GM21360 (cell line): Measurements from ENCODE around the gene TRPM8.

ENCODE experiments used
- ATAC-seq: cut with Tn5 transposase; IDR thresholded peaks from one replicate; pipeline ENCODE4 v1.9.1; 2021; ENCODE audit warnings: mild to moderate bottlenecking, moderate library complexity; ENCODE audit not compliant: unreplicated experiment

TRPM8 gene

DNA sequence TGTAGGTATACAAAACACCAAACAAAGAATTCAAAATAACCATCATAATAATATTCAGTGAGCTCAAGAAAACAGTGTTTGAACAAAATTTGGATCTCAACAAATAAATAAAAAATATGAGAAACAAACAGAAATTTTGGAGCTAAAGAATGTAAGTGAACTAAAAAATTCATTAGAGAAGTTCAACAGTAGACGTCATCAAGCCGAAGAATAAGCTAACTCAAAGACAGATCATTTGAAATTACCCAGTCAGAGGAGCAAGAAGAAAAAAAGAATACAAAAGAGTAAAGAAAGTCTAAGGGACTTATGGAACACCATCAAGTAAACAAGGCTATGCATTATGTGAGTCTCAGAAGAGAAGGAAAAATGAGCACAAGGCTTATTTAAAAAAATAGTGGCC is 116.7 kb downstream of the TRPM8 start:
- ATAC-seq, result no peak

- ATAC-seq, result no peak
These were observed 121.1 kb downstream of the TRPM8 start for GRCh38 chr2:234038076-234038802.

DNA sequence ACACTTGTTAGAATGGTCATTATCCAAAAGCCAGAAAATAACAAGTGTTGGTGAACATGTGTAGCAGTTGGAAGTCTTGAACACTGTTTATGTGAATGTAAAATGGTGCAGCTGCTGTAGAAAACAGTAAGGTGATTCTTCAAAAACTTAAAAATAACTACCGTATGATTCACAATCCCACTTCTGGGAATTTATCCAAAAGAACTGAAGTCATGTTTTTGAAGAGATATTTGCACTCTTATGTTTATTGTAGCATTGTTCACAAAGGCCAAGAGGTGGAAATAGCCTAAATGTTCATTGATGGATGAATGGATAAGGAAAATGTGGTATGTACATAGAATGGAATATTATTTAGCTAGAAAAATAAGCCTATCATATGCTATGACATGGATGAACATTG is 127.0 kb downstream of the TRPM8 start:
- no peak for ATAC-seq

DNA sequence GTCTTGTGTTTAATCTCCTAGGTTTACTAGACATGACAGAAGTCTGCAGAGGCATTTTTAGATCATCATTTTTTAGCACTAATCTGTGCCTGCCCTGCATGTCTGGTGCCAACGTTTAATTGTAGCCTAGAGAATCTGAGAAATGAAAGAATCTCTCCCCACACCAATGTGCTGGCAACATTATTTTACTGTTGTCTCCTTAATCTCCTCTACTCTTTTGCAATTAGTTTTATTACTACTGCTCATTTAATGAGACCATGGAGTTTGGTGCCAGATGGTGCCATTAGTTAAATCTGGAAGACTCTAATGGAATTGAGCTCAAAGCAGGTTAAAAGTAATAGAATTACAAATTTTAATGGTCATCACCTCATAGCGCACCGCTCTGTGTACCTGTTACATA is 129.3 kb downstream of the TRPM8 start:
- no peak for ATAC-seq

GRCh38 chr2:234047361-234047760 is 130.2 kb downstream of the TRPM8 start:
- no peak for ATAC-seq

DNA sequence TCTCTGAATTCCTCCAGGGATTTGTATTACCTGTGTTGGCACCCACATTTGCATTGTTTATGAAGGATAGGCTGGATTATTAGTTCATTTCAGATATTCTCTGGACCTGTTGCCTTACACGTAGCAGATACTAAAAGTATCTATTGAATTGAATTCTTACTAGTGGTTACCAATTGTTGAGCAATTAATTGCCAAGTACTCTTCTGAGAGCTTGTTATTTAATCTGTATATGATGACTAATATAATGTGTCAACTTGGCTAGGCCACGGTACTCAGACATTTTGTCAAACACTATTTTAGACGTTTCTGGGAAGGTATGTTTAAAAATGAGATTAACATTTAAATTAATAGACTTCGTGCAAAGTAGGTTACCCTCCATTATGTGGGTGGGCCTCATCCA is 130.9 kb downstream of the TRPM8 start:
- no peak for ATAC-seq

- no peak for ATAC-seq
These were observed 133.4 kb downstream of the TRPM8 start, which contains the start of gene SPP2 for GRCh38 chr2:234050455-234051135. SPP2 (plus strand) TSS chr2:234050702; CDS start chr2:234050787, 85 bp downstream.

DNA sequence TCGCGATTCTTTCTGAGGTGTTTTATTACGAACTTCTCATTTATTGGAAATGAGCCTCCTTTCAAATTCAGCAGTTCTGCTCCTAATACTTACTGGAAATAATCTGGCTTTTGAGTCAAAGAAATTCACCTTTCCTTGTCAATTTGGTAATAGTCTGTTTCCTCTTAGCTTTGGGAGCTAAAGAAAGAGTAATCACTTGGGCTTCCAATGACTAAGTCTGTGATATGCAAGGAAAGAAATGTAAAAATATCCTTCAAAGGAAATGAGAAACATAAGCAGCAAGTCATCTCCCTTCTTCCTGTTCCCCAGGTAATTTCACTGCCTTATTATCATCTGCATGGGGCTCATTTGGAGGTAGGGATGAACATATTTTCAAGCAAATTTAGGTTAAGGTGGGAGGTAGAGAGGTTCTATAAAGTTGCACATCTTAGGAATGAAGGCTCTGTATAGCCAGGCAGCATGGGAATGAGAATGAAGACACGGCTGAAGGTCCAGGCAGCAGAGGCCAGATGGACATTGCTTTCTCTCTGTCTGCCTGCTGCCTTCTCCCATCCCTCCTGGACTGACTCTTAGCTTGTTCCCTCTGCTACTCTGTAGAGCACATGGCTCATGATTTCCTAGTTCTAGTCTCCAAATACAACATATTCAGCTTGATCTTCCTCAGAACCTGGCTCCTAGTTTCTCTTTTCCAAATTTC is 134.3 kb downstream of the TRPM8 start:
- no peak for ATAC-seq

DNA sequence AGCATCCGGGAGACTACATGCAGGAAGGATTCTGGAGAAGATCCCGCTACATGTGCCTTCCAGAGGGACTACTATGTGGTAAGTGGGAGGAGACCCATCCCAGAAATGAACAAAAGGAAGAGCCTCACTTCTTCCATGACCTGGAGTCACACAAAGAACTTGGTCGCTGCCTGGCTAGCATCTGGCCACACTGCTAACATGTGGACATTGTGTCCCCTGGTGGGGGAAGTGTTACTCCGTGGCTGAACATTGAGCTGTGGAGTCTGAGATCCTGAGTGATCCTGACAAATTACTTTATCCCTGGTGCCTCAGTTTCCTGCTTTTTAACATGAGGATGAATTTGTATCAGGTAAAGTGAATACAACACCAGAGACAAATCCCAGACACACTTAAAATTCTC is 141.7 kb downstream of the TRPM8 start:
- no peak for ATAC-seq

GRCh38 chr2:234060236-234060635 is 143.1 kb downstream of the TRPM8 start:
- ATAC-seq, result no peak

- no peak for ATAC-seq
These were observed 144.6 kb downstream of the TRPM8 start for GRCh38 chr2:234061624-234062257.

GRCh38 chr2:234066587-234066986 is 149.4 kb downstream of the TRPM8 start:
- ATAC-seq, result no peak
